Activated CD8-positive, alpha-beta T cell treated with anti-CD3 and anti-CD28 coated beads for 36 hours (primary cell): Measurements from ENCODE around the gene SNX19. TPM values are rescaled to one million over a fixed set of nuclear protein-coding genes. Genes with fewer than 3 reads are reported as not detected.
"Not testable (repeated sequence)": the region's sequence is repeated elsewhere in the genome, so short reads cannot be mapped to it uniquely, and the experiment has no call there.

Experiments
- ATAC-seq: fragments of 200-7000 bp; cut with Tn5 transposase; one replicate; pipeline ENCODE4 v1.10.0; 2021; ENCODE audit warnings: mild to moderate bottlenecking, moderate library complexity
- CTCF ChIA-PET: fragments of 350-600 bp; sonication (Branson Sonifier 250); formaldehyde crosslinking; loops from one replicate; lab custom pipeline; 2021; ENCODE audit warnings: antibody characterized with exemption; lab: Charles Lee
- POLR2A ChIA-PET: fragments of 350-600 bp; sonication (Branson Sonifier 250); formaldehyde crosslinking; loops from one replicate; lab custom pipeline; 2021; ENCODE audit warnings: antibody characterized with exemption; lab: Charles Lee
- DNase-seq: peaks from one replicate; pipeline ENCODE4 v3.0.0-alpha.2; 2020
- H3K27ac Mint-ChIP-seq: one replicate; pipeline ENCODE4 v1.8.0; 2021; ENCODE audit warnings: mild to moderate bottlenecking, mixed read lengths
- H3K27me3 Mint-ChIP-seq: one replicate; pipeline ENCODE4 v1.8.0; 2021; ENCODE audit warnings: mixed read lengths
- H3K36me3 Mint-ChIP-seq: one replicate; pipeline ENCODE4 v1.8.0; 2021; ENCODE audit warnings: low read depth, mixed read lengths
- H3K4me1 Mint-ChIP-seq: one replicate; pipeline ENCODE4 v1.8.0; 2021; ENCODE audit warnings: low read depth, mixed read lengths
- H3K4me3 Mint-ChIP-seq: one replicate; pipeline ENCODE4 v1.8.0; 2021; ENCODE audit warnings: mild to moderate bottlenecking, moderate library complexity, mixed read lengths
- H3K9me3 Mint-ChIP-seq: one replicate; pipeline ENCODE4 v1.8.0; 2021; ENCODE audit warnings: mixed read lengths
- CTCF ChIP-seq: fragments of 200-600 bp; IDR thresholded peaks from one replicate; pipeline ENCODE4 v1.8.0; 2022; ENCODE audit warnings: antibody characterized with exemption, mild to moderate bottlenecking
- intact Hi-C: fragments of 100-400 bp; cut with micrococcal nuclease; formaldehyde crosslinking; loops from one replicate; pipeline ENCODE4 v1.10.0; 2022
- total RNA-seq, 2 experiments: library from RNA; stranded (reverse); gene quantifications; one replicate each; pipeline ENCODE4 v1.2.3, GENCODE V29; 2021

The SNX19 gene
- total RNA-seq, 2 experiments from 2014 or later: 20.9 to 22.7 TPM

GRCh38 chr11:130924750-130925149 is 8.5 kb upstream of the SNX19 start:
- no peaks in the 10 kb centered on the region for H3K36me3 Mint-ChIP-seq
- no peak overlapping the region for H3K4me3 Mint-ChIP-seq
- intact Hi-C loops: loop anchor here (5.0 kb wide), 1 partner anchor 748 kb away; no protein-coding TSS in a partner anchor
- ChIA-PET CTCF (interaction anchor here (1.0 kb wide), 1 partner anchor 8 kb away, joined by 3 read pairs; the partner anchor contains the start of gene SNX19), POLR2A (no interaction called here)
- peaks cover 7% of the 10 kb centered on the region for H3K27me3 Mint-ChIP-seq
- ATAC-seq (no peak), DNase-seq (no peak)
- no peak overlapping the region for H3K27ac Mint-ChIP-seq
- no peaks in the 10 kb centered on the region for H3K9me3 Mint-ChIP-seq
- no peak for TF ChIP-seq CTCF
- H3K4me1 Mint-ChIP-seq: no peaks in the 10 kb centered on the region

- intact Hi-C loops: loop anchor here (5.0 kb wide), 1 partner anchor 752 kb away; no protein-coding TSS in a partner anchor
- CTCF ChIA-PET, DNase-seq, H3K4me1 Mint-ChIP-seq, H3K27ac Mint-ChIP-seq, ATAC-seq, POLR2A ChIA-PET, H3K36me3 Mint-ChIP-seq, H3K27me3 Mint-ChIP-seq, H3K9me3 Mint-ChIP-seq, H3K4me3 Mint-ChIP-seq: not testable (repeated sequence)
Measured at GRCh38 chr11:130920612-130921011, 4.3 kb upstream of the SNX19 start.

GRCh38 chr11:130918081-130918480 is 1.8 kb upstream of the SNX19 start:
- Mint-ChIP-seq H3K27me3 (peaks cover 5% of the 10 kb centered on the region), H3K4me3 (no peak overlapping the region), H3K9me3 (peaks cover 12% of the 10 kb centered on the region), H3K4me1 (peaks cover 21% of the 10 kb centered on the region), H3K27ac (no peak overlapping the region), H3K36me3 (peaks cover 27% of the 10 kb centered on the region)
- DNase-seq: no peak
- ChIA-PET CTCF (no interaction called here), POLR2A (no interaction called here)
- intact Hi-C loops: no loop called here
- TF ChIP-seq CTCF: no peak
- ATAC-seq: no peak

GRCh38 chr11:130916910-130917309 is 631 bp upstream of the SNX19 start:
- ChIA-PET CTCF (interaction anchor here (0.6 to 4.0 kb wide), 15 partner anchors 8 to 655 kb away, joined by 3 to 34 read pairs (median 7); no protein-coding TSS in a partner anchor), POLR2A (interaction anchor here (0.8 kb wide), 1 partner anchor 1465 kb away, joined by 3 read pairs; no protein-coding TSS in a partner anchor)
- no peak for DNase-seq
- Mint-ChIP-seq H3K36me3 (peaks cover 36% of the 10 kb centered on the region), H3K27ac (peak overlapping the region; percentile 73), H3K9me3 (peaks cover 19% of the 10 kb centered on the region), H3K4me1 (peaks cover 26% of the 10 kb centered on the region), H3K27me3 (peaks cover 3% of the 10 kb centered on the region), H3K4me3 (peak overlapping the region; percentile 77)
- intact Hi-C loops: no loop called here
- ATAC-seq: no peak
- TF ChIP-seq CTCF: no peak

GRCh38 chr11:130915603-130916237 is 559 bp downstream of the SNX19 start:
- TF ChIP-seq CTCF: no peak
- CTCF ChIA-PET: interaction anchor here (0.9 to 4.0 kb wide), 16 partner anchors 8 to 759 kb away, joined by 3 to 34 read pairs (median 6); no protein-coding TSS in a partner anchor
- peak overlapping the region; percentile 73 for H3K27ac Mint-ChIP-seq
- intact Hi-C loops: no loop called here
- peaks cover 44% of the 10 kb centered on the region for H3K36me3 Mint-ChIP-seq
- no peaks in the 10 kb centered on the region for H3K27me3 Mint-ChIP-seq
- H3K4me1 Mint-ChIP-seq: peaks cover 28% of the 10 kb centered on the region
- peak; percentile 24 for DNase-seq
- no peak for ATAC-seq
- POLR2A ChIA-PET: interaction anchor here (1.0 to 1.1 kb wide), 2 partner anchors 9 to 55 kb away, joined by 3 read pairs; no protein-coding TSS in a partner anchor
- H3K9me3 Mint-ChIP-seq: peaks cover 20% of the 10 kb centered on the region
- peak overlapping the region; percentile 77 for H3K4me3 Mint-ChIP-seq
